Endometrial microvascular endothelial cells (primary cell): ENCODE results near the gene WDR55. TPM values are rescaled to one million over a fixed set of nuclear protein-coding genes. Genes with fewer than 3 reads are reported as not detected.
"Not testable (repeated sequence)": the region's sequence is repeated elsewhere in the genome, so short reads cannot be mapped to it uniquely, and the experiment has no call there.

ENCODE experiments used
- in situ Hi-C: cut with HindIII; loops from 2 replicates; pipeline ENCODE4 v1.10.0; 2017; ENCODE audit warnings: low sequenced_read_pairs, low pct_unique_long_range_greater_than_20kb; ENCODE audit errors: inconsistent ontology term
- total RNA-seq: library from RNA; depleted of rRNA; stranded (reverse); fragments of >200 nt; gene quantifications from one replicate; pipeline ENCODE4 v1.2.3, GENCODE V29; 2015; ENCODE audit errors: inconsistent ontology term

Gene WDR55, protein sequence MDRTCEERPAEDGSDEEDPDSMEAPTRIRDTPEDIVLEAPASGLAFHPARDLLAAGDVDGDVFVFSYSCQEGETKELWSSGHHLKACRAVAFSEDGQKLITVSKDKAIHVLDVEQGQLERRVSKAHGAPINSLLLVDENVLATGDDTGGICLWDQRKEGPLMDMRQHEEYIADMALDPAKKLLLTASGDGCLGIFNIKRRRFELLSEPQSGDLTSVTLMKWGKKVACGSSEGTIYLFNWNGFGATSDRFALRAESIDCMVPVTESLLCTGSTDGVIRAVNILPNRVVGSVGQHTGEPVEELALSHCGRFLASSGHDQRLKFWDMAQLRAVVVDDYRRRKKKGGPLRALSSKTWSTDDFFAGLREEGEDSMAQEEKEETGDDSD
- 29.4 TPM for total RNA-seq

- in situ Hi-C loops, result no loop called here
Observed at GRCh38 chr5:140664359-140665119, at the start of gene WDR55. Gene WDR55 (plus strand): TSS chr5:140664904. CDS start chr5:140664913, 9 bp downstream.

GRCh38 chr5:140622301-140622700 lies 42.4 kb upstream of the WDR55 start:
- in situ Hi-C loops, result no loop called here

- in situ Hi-C loops, result not testable (repeated sequence)
Observed at GRCh38 chr5:140623061-140623460, 41.6 kb upstream of the WDR55 start.

GRCh38 chr5:140624886-140625285 lies 39.8 kb upstream of the WDR55 start:
- in situ Hi-C loops, result not testable (repeated sequence)

DNA sequence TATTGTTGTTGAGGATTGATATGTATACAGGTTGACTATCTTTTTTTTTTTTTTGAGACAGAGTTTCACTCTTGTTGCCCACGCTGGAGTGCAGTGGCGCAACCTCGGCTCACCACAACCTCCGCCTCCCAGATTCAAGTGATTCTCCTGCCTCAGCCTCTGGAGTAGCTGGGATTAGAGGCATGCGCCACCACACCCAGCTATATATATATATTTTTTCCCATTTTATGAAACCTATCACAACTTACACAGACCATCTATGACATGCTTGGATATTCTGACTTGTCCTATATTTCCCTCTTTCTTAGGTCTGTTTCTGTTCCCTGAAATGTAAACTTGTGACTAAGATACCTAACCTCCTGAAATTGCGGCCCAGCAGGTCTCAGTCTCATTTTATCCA lies 36.7 kb upstream of the WDR55 start:
- in situ Hi-C loops, result no loop called here

DNA sequence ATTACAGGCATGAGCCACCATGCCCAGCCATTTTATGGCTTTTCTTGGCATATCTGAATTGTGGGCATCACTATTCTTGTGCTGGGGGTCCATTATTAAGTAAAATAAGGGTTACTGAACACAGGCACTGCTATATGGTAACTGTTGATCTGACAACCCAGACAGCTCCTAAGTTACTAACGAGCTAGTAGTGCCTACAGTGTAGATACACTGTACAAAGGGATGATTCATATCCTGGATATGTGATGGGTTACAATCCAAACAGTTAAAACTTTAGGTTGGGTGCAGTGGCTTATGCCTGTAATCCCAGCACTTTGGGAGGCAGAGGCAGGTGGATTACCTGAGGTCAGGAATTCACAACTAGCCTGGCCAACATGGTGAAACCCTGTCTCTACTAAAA lies 36.0 kb upstream of the WDR55 start:
- in situ Hi-C loops, result no loop called here

GRCh38 chr5:140630292-140631035 lies 34.2 kb upstream of the WDR55 start:
- in situ Hi-C loops, result no loop called here

GRCh38 chr5:140631036-140631417 lies 33.7 kb upstream of the WDR55 start:
- in situ Hi-C loops, result no loop called here

DNA sequence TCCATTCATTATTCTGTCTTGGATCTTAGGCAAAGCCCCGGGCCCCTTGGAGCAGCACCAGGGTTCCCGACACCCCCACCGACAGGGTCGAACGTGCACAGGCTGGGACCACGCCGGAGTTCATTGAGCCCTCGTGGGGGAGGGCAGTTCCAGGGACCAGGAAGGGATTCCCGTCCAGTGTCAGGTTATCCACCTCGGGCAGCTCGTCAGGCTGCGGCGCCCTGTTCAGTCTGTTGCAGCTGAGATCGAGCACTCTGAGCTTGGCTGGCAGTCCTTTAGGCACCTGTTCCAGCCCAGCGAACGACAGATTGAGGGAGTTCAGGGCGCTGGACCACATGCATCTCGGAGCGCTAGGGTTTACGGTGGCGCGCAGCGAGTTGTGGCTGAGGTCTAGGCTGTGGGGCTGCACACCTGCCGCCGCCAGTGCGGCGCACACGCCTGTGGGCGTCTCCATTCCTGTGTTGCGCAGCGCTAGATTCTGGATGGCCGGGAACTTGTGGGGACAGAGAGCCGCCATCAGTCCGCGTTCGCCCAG lies 32.8 kb upstream of the WDR55 start:
- in situ Hi-C loops, result no loop called here

DNA sequence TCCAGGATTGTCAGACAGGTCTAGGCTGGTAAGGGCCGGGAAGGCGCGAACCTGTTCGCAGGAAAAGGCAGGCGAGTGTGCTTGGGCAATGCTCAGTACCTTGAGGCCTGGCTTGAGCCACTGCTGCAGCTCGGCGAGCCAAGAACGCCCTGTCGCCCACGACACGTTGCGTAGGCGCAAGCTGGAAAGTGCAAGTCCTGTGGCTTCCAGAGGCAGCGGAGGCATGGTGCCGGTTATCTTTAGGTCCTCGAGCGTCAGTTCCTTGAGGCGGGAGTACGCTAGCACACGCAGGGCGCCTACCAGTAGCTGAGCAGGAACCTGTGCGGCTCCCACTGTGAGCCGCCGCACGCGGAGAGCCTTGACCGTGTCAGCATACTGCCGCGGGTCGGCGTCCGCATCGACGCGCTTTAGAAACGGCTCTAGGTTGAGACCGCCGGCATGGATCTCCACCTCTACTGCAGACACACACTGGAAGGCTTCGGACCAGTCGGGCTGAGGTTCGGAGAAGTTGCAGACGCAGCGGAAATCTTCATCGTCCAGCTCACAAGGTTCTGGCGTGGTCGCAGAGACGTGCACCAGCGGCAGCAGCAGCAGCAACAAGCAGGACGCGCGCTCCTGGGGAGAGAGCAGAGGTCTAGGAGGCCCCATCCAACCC lies 32.2 kb upstream of the WDR55 start:
- in situ Hi-C loops, result no loop called here

DNA sequence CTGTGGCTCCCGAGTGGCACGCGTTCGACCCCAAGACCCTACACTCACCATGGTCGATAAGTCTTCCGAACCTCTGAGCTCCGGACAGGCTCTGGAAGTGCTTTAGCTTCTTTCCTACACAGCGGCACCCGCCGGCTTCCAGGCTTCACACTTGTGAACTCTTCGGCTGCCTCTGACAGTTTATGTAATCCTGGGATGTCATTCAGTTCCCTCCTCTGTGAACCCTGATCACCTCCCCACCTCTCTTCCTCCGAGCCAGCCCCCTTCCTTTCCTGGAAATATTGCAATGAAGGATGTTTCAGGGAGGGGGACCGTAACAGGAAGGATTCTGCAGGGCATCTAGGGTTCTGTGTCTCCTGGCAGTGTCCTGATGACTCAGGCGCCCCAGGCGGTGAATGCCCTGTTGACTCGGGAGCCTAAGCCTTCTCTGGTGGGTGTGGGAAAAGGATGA lies 31.7 kb upstream of the WDR55 start, which contains the start of gene CD14:
Gene CD14 (minus strand): TSS at position 155 of the 451 bp plus-strand sequence. CDS start 104 bp downstream, at position 51.
- in situ Hi-C loops, result no loop called here

DNA sequence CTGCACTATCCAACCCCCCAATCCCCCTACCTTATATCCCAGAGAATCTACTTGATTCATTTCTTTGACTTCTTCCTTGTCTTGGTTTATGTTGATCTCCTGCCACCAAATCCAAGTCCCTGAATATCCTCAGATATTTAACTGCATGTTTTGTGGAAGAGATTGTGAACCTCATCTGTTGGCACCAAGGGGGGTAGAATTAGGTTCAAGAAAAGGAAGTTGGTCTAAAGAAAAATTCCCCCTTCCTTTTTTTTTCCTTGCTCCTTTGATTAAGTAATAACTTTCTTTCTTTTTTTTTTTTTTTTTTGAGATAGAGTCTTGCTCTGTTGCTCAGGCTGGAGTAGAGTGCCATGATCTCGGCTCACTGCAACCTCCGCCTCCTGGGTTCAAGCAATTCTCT lies 31.2 kb upstream of the WDR55 start:
- in situ Hi-C loops, result no loop called here

DNA sequence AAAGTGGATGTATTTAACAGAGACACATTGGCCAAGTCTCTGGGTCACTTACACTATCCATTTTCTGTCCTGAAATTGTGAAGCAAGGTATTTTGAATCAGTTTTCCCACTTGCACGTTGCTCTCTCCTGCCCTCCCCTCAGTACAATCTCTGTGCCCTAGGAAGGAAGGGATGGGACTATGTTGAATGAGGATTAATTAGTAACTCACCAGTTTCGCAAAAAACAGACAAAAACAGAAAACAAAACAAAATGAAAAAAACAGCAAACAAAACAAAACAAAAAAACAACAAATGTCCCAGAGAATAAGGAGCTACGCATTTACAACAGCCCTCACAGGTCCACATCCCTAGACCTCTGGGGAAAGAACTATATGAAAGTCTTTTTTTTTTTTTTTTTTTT lies 30.6 kb upstream of the WDR55 start:
- in situ Hi-C loops, result no loop called here

- in situ Hi-C loops, result no loop called here
Observed at GRCh38 chr5:140635291-140636257, 29.1 kb upstream of the WDR55 start.

DNA sequence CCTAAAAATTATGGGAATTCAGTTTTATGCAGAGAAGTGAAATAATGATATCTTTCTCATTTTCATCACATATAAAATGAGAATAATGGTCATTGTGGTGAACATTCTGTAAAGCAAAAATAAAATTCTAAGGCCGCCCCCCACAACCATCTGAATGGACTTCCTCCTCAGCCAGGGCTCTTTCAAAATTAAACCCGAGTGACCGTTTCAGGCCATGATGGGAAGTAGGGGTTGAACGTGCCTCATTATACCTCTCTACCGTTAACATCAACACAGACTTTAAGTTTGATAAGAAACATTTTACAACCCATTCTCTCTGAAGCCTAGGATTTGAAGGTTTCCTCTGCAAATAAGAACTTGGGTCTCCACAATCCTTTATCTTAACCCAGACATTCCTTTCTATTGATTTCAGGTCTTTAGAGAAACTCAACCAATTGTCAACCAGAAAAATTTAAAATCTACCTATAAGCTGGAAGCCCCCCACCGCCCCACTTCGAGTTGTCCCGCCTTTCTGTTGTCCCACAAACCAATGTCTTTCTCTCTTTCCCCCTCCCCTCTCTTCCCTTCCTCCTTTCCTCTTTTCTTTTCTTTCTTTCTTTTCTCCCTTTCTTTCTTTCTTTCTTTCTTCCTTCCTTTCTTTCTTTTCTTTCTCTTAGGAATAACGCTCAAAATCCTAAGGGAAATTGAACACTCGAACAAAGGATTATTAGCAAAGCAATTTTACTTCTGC lies 27.2 kb upstream of the WDR55 start:
- in situ Hi-C loops, result no loop called here

- in situ Hi-C loops, result not testable (repeated sequence)
Observed at GRCh38 chr5:140638898-140639147, 25.9 kb upstream of the WDR55 start.
